MM.1S (cell line): Measurements from ENCODE around the gene SIL1.

Experiments
- DNase-seq: peaks from one replicate; pipeline ENCODE4 v3.0.0-alpha.2; 2015
- H2AFZ ChIP-seq: fragments of 300-600 bp; sonication (generic); 2 replicates; pipeline ENCODE4 v1.6.0; 2016; ENCODE audit warnings: antibody characterized with exemption, low read length
- H3F3A ChIP-seq: fragments of 300-600 bp; sonication (generic); 2 replicates; pipeline ENCODE4 v1.6.1; 2016; ENCODE audit warnings: mild to moderate bottlenecking, antibody characterized with exemption, low read length, moderate library complexity, mixed read lengths; ENCODE audit not compliant: insufficient read depth
- H3K27ac ChIP-seq: fragments of 300-600 bp; sonication (generic); 2 replicates; pipeline ENCODE4 v1.5.1; 2016; ENCODE audit warnings: mild to moderate bottlenecking, low read length
- H3K27me3 ChIP-seq: fragments of 300-600 bp; sonication (generic); replicated peaks from 2 replicates; pipeline ENCODE4 v1.6.0; 2016; ENCODE audit warnings: low read length; ENCODE audit not compliant: insufficient read depth
- H3K36me3 ChIP-seq: fragments of 300-600 bp; sonication (generic); replicated peaks from 2 replicates; pipeline ENCODE4 v1.6.1; 2016; ENCODE audit warnings: mild to moderate bottlenecking, low read length, mixed read lengths; ENCODE audit not compliant: insufficient read depth
- H3K4me1 ChIP-seq: fragments of 300-600 bp; sonication (generic); 2 replicates; pipeline ENCODE4 v1.6.1; 2016; ENCODE audit warnings: low read length, mixed read lengths
- H3K4me2 ChIP-seq: fragments of 300-600 bp; sonication (generic); 2 replicates; pipeline ENCODE4 v1.6.0; 2016; ENCODE audit warnings: low read depth, low read length
- H3K4me3 ChIP-seq: fragments of 300-600 bp; sonication (generic); 2 replicates; pipeline ENCODE4 v1.5.1; 2016; ENCODE audit warnings: low read length, mixed read lengths
- H3K79me2 ChIP-seq: fragments of 300-600 bp; sonication (generic); 2 replicates; pipeline ENCODE4 v1.6.1; 2016; ENCODE audit warnings: mixed run types, low read length, mixed read lengths
- H3K9ac ChIP-seq: fragments of 300-600 bp; sonication (generic); 2 replicates; pipeline ENCODE4 v1.6.1; 2016; ENCODE audit warnings: low read length, mixed read lengths
- H3K9me2 ChIP-seq: fragments of 300-600 bp; sonication (generic); replicated peaks from 2 replicates; pipeline ENCODE4 v1.6.1; 2016; ENCODE audit warnings: mild to moderate bottlenecking, low read length, mixed read lengths; ENCODE audit not compliant: insufficient read depth
- H3K9me3 ChIP-seq: fragments of 300-600 bp; sonication (generic); replicated peaks from 2 replicates; pipeline ENCODE4 v1.6.1; 2016; ENCODE audit warnings: mild to moderate bottlenecking, low read length, mixed read lengths; ENCODE audit not compliant: insufficient read depth
- H4K20me1 ChIP-seq: fragments of 300-600 bp; sonication (generic); 2 replicates; pipeline ENCODE4 v1.6.1; 2016; ENCODE audit warnings: mild to moderate bottlenecking, low read length, moderate library complexity, mixed read lengths; ENCODE audit not compliant: insufficient read depth
- EZH2 ChIP-seq: fragments of 300-600 bp; sonication (generic); optimal IDR thresholded peaks from 2 replicates; pipeline ENCODE3; 2017; ENCODE audit warnings: low read depth, mild to moderate bottlenecking, antibody characterized with exemption, low read length, mixed read lengths
- EZH2phosphoT487 ChIP-seq: fragments of 300-600 bp; sonication (generic); IDR thresholded peaks from 2 replicates; pipeline ENCODE4 v1.6.1; 2018; ENCODE audit warnings: antibody characterized with exemption, low read length
- TF ChIP-seq, protein P1 (sequence below): fragments of 300-600 bp; sonication (generic); IDR thresholded peaks from 2 replicates; pipeline ENCODE4 v1.5.1; 2016; ENCODE audit warnings: antibody characterized with exemption, low read length, mixed read lengths

SIL1 gene

GRCh38 chr5:138955671-138956295, 242.4 kb downstream of the SIL1 start:
- Histone ChIP-seq H3K27ac (no peak overlapping the region), H3K79me2 (no peaks in the 10 kb centered on the region), H3K9me3 (no peaks in the 10 kb centered on the region), H3K4me2 (no peak overlapping the region), H4K20me1 (no peaks in the 10 kb centered on the region), H3K9ac (no peak overlapping the region), H3K36me3 (no peaks in the 10 kb centered on the region), H3K4me1 (no peaks in the 10 kb centered on the region), H2AFZ (no peak overlapping the region), H3F3A (no peaks in the 10 kb centered on the region), H3K9me2 (no peaks in the 10 kb centered on the region), H3K27me3 (no peaks in the 10 kb centered on the region), H3K4me3 (no peak overlapping the region)
- TF ChIP-seq, protein P1, sequence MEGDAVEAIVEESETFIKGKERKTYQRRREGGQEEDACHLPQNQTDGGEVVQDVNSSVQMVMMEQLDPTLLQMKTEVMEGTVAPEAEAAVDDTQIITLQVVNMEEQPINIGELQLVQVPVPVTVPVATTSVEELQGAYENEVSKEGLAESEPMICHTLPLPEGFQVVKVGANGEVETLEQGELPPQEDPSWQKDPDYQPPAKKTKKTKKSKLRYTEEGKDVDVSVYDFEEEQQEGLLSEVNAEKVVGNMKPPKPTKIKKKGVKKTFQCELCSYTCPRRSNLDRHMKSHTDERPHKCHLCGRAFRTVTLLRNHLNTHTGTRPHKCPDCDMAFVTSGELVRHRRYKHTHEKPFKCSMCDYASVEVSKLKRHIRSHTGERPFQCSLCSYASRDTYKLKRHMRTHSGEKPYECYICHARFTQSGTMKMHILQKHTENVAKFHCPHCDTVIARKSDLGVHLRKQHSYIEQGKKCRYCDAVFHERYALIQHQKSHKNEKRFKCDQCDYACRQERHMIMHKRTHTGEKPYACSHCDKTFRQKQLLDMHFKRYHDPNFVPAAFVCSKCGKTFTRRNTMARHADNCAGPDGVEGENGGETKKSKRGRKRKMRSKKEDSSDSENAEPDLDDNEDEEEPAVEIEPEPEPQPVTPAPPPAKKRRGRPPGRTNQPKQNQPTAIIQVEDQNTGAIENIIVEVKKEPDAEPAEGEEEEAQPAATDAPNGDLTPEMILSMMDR: no peak
- no peak for TF ChIP-seq EZH2
- DNase-seq: no peak

DNA sequence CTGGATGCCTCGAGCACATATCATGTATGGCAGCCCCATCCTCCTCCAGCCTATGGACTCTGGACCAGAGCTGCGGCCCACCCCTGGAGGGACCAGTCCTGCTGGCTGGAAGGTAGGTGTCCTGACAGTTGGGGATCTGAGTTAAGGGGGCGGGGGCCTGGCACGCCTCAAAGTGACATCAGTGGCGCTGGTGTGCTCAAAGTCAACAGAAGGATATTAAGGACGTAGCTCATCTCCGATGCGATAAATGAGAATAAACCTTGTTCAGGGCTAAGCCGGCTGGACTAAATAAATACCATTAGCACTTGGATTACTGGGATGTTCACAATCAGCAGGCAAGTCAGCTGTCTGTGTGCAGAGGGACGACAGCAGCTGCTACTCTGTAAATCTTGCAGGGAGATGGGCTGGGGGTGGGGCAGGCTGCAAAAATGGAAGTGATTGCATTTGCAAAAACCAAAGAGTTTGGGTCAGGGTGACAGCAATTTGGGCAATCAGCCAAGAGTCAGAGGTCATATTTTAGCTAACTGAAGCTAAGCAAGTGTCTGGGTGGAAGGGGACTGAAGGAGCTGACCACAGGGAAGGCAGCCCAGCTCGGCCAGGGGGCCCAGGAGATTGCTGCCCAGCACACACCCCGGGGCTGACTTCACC, 243.0 kb downstream of the SIL1 start:
- Histone ChIP-seq H3K36me3 (no peaks in the 10 kb centered on the region), H3K4me3 (no peak overlapping the region), H3K4me1 (no peaks in the 10 kb centered on the region), H3K79me2 (no peaks in the 10 kb centered on the region), H3K9me2 (no peaks in the 10 kb centered on the region), H3K4me2 (no peak overlapping the region), H3K9ac (no peak overlapping the region), H4K20me1 (no peaks in the 10 kb centered on the region), H3K27ac (no peak overlapping the region), H3K27me3 (no peaks in the 10 kb centered on the region), H3K9me3 (no peaks in the 10 kb centered on the region), H2AFZ (no peak overlapping the region), H3F3A (no peaks in the 10 kb centered on the region)
- TF ChIP-seq EZH2phosphoT487: no peak
- TF ChIP-seq EZH2: no peak
- TF ChIP-seq, protein P1: no peak
- DNase-seq: no peak

- TF ChIP-seq, protein P1: no peak
- TF ChIP-seq EZH2phosphoT487: no peak
- no peak overlapping the region for H2AFZ ChIP-seq
- no peak overlapping the region for H3K4me2 ChIP-seq
- no peaks in the 10 kb centered on the region for H4K20me1 ChIP-seq
- H3K9me3 ChIP-seq: no peaks in the 10 kb centered on the region
- H3K79me2 ChIP-seq: no peaks in the 10 kb centered on the region
- no peaks in the 10 kb centered on the region for H3K4me1 ChIP-seq
- no peak overlapping the region for H3K9ac ChIP-seq
- H3K4me3 ChIP-seq: no peak overlapping the region
- no peaks in the 10 kb centered on the region for H3F3A ChIP-seq
- H3K27ac ChIP-seq: no peak overlapping the region
- no peaks in the 10 kb centered on the region for H3K9me2 ChIP-seq
- H3K36me3 ChIP-seq: no peaks in the 10 kb centered on the region
- H3K27me3 ChIP-seq: no peaks in the 10 kb centered on the region
- DNase-seq: no peak
These were observed 243.7 kb downstream of the SIL1 start for GRCh38 chr5:138954257-138955012.
